GM23248 (cell line): Measurements from ENCODE around the gene B4GALT2.

ENCODE experiments used
- EZH2 ChIP-seq: fragments of 200-600 bp; sonication (generic); IDR thresholded peaks from 2 replicates; pipeline ENCODE4 v1.6.1; 2018; ENCODE audit warnings: antibody characterized with exemption, mild to moderate bottlenecking; ENCODE audit not compliant: insufficient read depth, poor library complexity, severe bottlenecking
- EZH2phosphoT487 ChIP-seq: fragments of 200-600 bp; sonication (generic); IDR thresholded peaks from 2 replicates; pipeline ENCODE4 v1.6.1; 2018; ENCODE audit warnings: antibody characterized with exemption, moderate library complexity, mild to moderate bottlenecking, low read depth; ENCODE audit not compliant: insufficient read depth

GRCh38 chr1:43961692-43962091, 17.3 kb upstream of the B4GALT2 start:
- no peak for TF ChIP-seq EZH2
- no peak for TF ChIP-seq EZH2phosphoT487
